Suppressor macrophage treated with lipopolysaccharide for 1 hour (primary cell): ENCODE results near the gene GSTT2.
A peak's percentile ranks its signal among the peaks of the same experiment; 100 is the strongest.
"Not testable (repeated sequence)": the region's sequence is repeated elsewhere in the genome, so short reads cannot be mapped to it uniquely, and the experiment has no call there.

Experiments used
- DNase-seq, 3 donors: peaks; one replicate each; pipeline ENCODE4 v3.0.0-alpha.2; 2020 to 2022

GSTT2 gene

DNA sequence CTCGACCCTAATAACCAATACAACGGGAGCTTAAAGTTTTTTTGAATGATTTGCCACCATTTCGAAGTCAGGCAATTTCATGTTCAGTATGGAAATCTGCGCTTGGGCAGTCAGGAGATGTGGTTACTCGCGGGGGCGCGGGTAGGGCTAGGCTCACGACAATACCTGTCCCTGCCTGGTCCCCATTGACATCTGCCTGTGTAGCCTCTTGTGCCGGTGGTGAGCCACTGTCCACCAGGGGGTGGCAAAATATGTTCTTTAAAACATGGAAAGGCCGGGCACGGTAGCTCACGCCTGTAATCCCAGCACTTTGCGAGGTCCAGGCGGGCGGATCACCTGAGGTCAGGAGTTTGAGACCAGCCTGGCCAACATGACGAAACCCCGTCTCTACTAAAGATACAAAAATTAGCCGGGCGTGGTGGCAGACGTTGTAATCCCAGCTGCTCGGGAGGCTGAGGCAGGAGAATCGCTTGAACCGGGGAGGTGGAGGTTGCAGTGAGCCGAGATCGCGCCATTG is 5.0 kb upstream of the GSTT2 start:
- not testable (repeated sequence) for DNase-seq

DNA sequence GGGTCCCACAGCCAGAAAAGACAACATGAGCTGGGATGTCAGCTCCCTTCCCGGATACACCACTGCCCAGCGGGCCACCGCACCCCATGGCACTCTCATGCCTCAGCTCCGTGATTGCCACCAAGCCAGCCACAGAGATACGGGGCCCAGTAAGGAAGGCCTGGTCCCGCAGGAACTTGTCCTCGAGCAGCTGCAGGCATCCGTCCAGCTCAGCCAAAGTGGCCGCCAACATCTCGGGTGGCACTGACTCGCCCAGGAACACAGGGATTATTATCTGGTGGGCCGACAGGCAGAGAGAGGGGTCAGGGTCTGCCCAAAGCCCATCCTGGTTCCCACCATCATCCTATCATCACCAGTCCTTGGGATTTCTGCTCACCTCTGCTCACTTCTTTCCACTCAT is 2.6 kb upstream of the GSTT2 start:
- DNase-seq: not testable (repeated sequence)

DNA sequence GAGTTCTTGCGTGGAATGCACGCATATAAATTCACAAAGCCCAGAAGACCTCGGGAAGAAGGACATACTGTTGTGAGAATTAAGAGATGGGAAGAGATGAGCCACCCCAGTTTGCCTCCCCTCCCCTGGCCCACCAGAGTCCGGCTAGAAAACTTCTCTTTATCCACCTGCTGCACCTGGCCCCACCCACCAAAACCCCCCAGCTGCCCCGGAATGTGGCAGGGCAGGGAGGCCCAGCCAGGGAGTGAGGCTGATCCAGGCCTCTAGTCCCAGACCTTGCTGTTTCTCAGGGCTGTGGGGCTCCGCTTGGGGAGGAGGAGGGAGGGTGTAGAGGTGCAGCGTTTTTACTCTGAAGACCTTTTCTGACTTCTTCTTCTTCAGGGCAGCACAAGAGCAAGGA is 633 bp downstream of the GSTT2 start:
- not testable (repeated sequence) for DNase-seq

DNA sequence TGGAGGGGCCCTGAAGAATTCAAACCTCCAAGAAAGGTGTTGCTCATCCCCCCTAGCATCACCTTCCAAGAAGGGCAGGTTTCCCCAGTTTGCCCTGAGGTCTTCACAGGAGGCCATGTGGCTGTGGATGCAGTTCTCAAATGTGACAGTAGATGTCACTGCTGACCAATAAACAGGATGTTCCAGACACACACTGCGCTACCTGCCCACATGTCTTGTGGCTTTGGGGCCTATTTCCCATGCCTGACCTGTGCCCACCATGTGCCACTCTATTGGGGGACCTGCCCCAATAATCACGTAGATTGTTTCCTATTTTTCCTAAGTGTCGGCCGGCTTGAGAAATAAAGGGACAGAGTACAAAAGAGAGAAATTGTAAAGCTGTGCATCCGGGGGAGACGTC is 4.5 kb downstream of the GSTT2 start:
- DNase-seq: peak in 2 of 3 donors; percentile 13 to 55

DNA sequence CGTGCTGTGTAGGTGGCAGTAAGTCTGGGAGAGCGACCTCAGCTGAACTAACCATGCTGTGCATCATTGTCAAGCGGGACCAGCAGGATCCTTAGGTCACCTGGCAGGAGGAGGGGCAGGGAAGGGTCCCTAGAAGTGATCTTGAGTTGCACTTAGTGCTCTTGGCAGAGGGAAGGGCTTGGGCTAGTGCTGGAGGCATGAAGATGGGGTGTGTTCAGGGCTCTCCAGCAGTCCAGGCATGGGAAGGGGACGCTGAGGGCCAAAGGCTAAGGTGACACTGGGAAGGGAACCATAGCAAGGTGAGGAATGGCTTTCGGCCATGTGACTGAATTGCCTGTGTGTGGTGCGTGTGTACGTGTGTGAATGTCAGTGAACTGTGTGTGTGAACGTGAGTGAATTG is 6.2 kb downstream of the GSTT2 start:
- DNase-seq: not testable (repeated sequence)

DNA sequence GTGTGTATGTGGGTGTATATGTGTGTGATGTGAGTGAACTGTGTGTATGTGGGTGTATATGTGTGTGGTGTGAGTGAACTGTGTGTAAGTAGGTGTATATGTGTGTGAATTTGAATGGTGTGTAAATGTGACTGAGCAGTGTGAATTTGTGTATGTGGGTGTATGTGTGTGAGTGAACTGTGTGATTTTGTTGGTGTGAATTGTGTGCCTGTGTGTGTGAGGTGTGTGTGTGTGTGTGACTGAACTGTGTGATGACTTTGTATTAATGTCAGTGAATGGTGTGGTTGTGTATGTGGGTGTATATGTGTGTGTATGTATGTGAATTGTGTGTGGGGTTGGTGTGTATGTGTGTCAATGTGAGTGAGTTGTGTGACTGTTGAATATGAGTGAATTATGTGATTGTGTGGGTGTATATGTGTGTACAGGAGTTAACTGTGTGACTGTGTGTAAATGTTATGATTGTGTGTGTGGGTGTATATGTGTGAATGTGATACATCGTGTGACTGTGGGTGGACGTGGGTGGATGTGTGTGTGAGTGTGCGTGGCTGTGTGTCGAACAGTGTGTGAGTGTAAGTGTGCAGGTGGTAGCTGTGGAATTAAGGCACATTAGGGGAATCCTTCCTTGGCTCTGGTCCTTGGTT is 6.7 kb downstream of the GSTT2 start:
- DNase-seq: not testable (repeated sequence)

DNA sequence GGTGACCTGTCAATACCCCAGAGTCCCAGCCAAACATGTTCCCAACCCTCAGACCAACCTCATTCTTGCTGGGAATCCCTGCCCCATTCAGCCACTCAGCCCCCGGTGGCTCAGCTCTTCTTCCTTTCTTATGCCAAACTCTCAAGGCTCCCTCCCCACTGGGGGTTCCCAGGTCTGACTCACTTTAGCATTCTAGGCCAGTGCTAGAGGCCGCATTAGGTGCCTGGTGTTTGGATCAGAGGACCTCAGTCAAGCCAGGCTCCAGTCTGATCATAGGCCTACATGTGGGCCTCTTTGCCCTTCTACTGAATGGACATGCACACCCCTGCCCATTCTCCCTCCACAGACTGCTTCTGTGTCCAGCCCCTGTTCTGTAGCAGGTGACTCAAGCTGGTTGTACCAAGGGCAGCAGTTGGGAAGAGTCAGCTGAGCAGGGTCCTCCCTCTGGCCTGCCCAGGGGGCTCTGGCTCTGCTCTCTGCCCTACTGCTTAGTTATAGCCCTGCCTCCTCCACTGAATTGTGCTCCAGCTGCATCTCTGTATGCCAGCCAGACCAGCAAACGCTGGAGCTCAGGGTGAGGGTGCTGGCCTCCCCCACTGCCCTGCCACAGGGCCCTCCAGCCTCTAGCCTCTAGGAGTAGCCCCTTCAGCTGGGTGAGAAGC is 9.8 kb downstream of the GSTT2 start:
- DNase-seq: peak; percentile 70 to 88 (median 77)

DNA sequence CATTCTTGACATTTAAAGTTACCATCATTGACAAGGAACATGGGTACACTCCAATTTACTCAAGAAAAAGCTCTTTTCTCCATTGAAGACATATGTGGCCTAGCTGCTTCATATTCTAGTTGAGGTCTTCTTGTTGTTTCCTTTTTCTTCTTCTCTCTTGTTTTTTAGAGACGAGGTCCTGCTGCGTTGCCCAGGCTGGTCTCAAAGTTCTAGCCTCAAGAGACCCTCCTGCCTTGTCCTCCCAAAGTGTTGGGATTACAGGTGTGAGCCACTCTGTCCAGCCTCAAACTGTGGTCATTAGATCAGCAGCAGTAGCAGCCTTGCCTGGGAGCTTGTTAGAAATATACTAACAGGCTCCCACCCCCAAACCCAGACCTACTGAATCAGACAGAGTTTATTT is 13.1 kb downstream of the GSTT2 start:
- DNase-seq: not testable (repeated sequence)

DNA sequence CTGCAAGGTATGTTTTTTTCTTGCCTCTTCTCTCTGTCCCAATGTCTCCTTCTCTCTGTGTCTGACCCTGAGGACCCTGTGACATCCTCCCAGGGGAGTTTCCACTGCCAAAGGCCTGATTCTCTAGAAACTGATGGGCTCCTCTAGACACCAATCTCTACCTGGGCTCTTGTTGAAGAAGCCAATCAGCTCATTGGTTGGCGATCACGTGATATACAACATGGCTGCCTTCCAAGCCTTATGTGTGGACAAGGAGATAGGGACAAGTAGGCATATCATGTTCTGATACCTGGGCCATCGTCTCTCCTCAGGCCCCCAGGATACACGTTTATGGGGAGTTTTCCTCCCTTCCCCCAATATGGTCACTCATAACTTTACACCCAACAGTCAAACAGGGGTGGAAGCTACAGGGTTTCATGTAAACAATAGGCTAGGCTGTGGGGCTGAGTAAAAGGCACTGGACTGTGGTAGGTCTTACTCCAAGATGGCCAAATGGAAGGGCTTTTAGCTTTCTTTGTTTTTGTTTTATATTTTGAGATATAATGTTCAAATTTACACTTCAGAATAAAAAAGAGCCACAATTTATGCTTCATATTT is 13.7 kb downstream of the GSTT2 start:
- DNase-seq: not testable (repeated sequence)

DNA sequence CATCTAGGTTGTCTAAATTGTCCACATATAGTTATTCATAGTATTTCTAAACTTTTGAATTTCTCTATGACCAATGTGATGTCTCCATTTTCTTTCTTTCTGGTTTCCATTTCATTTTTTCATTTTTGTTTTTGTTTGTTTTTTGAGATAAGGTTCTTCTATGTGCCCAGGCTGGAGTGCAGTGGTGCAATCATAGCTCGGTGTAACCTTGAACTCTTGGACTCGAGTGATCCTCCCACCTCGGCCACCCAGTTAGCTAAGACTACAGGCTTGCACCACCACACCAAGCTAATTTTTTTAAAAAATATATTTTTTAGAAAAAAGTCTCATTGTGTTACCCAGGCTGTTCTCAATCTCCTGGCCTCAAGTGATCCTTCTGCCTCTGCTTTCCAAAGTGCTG is 17.2 kb downstream of the GSTT2 start:
- no peak for DNase-seq

DNA sequence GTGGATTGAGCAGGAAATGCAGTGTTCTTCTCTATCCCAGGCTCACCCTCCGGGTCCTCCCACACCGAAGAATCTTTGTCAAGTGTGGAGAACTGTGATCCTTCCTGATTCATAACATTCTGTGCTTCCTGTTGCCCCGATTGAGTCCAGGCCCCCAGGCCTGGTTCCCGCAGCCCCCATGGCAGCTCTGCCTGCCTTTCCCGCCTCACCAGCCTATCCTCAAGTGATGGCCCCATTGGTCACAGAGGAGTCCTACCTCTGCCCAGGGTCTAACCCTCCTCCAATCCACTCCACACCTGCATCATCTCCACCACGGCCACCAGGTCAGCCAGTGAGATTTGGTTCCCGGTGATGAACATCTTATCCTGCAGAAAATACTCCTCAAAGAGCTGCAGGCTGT is 19.8 kb downstream of the GSTT2 start:
- DNase-seq: not testable (repeated sequence)

DNA sequence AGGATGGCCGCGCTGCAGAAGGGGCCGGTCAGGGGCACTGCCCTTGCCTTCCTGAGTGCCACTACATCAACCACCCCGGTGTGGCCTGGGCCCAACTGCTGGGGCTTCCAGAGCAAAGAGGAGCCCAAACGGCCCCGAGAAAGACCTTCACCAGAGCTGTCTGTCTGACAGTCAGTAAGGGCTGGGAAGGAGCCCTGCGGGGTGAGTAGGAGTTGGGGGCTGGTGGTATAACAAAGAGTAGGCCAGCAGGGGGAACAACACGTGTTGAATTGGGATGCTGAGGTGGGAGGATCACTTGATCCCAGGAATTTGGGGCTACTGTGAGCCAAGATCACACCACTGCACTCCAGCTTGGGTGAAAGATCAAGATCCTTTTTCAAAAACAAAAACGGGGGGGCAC is 21.4 kb downstream of the GSTT2 start:
- DNase-seq: no peak

DNA sequence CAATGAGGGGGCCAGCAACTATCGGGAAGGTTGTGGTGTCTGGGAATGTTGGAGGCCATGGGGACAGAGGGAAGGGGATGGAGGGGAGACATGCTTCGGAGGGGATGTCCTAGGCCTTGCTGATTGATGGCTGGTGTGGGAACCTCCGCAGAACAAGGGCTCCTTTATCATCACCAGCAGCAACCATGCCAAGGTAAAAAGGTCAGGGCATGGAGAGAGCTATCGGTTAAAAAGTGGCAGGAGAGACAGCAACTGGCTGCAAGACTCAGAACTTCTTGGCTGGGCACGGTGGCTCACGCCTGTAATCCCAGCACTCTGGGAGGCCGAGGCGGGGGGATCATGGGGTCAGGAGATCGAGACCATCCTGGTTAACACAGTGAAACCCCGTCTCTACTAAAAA is 22.3 kb downstream of the GSTT2 start:
- no peak for DNase-seq

DNA sequence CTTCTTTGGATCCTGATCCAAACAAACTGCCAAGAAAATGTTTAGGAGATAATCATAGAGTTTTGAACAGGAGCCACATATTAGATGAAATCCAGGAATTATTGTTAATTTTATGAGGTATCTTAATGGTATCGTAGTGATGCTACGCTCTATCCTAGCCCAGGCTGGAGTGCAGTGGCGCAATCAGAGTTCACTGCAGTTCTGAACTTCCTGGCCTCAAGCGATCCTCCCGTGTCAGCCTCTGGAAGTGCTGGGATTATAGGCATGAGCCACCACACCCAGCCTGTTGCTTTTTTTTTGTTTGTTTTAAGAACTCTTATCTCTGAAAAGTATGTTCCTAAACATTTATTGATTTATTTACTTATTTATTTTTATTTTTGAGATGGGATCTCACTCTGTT is 22.9 kb downstream of the GSTT2 start:
- DNase-seq: no peak

DNA sequence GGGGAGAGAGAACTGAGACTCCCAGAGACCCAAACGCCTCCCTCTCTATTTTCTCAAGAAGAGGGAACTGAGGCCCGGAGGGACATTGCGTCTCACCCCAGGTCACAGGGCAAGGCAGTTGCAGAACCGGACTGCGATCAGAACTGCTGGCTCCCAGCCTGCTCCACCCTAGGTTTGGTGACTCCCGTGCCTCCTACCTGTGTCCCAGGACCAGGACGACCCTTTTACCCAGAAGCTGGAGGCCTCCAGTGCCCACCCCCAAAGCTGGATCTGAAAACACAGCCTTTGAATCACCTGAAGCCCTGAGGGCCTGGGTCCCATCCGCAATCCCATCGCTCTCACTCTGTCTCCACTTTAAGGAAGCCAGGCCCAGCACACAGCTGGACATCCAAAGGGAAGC is 24.0 kb downstream of the GSTT2 start:
- no peak for DNase-seq

DNA sequence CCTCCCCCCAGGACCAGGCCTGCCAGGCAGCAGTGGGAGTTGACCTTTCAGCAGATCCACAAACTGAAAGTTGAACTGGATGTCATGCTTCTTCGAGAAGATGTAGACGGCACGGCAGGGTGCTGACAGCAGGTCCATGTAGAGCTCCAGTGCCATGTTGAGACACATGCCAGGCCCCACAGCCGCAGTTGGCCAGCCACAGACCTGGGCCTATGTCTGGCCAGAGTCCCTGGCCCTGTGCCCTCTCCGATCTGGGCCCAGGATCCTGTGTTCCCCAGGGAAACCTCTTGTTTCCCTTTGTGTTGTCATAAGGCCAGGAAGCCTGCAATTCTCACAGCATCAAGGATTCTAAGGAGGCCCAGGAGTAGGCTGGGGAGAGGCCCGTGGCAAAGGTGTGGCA is 25.3 kb downstream of the GSTT2 start, which contains the start of gene GSTT4:
TSS of gene GSTT4 (minus strand) at position 253 of the 400 bp plus-strand sequence. CDS start at position 156, 97 bp downstream.
- DNase-seq: no peak

DNA sequence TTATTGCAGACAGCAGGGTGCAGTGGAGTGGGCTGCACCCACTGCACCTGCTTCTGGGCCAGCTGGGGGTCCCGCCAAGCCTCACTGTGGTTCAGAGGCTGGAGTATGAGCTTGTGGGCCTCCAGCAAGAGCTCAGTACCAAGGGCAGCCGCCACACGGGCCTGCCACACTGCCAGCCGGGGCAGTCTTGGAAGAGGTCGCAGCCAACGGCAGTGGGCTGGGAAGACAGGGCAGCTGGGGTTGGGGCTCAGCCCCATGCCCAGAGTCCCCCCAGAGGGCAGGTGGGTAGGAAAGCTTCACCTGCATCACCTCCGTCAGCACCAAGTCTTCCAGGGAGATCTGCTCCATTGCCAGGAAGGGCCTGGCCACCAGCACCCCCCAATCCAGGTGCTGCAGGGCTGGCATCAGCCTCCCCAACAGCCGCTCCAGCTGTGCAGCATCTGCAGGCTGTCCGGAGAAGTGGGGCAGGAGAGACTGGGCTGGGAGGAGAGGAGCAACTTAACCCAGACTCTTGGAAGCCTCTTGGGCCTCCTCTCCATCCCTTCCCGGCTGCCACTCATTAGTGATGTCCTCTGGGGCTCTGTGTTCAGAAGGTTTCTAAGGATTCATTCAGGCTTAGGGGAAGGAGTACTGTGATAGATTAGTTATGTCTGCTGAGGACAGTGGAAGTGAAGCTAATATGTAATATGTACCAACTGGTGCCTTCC is 26.4 kb downstream of the GSTT2 start:
- no peak for DNase-seq

DNA sequence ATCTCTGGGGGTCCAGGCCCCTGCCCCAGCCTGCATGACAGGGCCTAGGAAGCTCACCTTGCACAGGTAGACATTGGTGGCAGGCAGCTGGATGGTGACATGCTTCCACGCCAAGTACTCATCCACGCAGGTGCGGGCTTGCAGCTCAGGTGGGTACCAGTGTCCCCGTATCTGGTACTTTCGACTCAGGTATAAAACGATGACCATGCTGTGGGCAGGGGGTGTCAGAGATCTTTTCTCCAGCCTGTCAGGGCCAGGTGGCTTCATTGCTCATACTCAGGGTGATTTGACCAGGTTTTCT is 26.9 kb downstream of the GSTT2 start:
- DNase-seq: no peak

DNA sequence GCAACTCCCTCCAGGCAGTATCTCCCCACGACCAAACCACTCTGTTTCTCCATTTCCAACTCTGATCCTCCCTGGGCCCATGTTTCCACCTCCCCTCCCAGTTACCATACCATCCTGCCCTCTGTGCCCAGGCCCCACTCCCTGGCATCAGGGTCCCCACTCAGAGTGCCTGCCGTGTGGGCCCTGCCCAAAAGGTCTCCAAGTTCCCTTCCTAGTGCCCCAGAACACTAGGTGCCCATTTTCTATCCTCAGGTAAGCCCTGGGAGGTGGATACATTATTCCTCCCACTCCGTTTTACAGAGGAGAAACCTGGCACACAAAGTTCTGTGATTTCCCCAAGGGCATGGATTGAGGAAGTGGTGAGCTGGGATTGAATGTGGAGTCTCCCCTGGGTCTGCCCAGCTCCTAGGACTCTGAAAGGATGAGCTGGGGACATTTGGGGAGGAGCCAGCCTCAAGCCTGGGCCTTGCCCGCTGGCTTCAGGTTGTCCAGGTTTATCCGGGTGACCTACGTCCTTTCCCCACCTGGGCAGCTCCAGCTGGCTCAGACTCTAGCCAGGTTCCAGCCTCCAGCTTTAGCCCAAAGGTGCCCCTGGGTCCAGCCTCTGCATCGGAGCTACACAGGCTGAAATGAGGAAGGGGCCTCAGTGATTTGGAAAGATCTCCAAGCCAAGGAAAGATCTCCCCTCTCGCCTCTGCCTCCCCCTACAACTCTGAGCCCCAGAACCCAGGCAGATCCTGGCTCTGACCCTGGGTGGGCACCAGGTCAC is 27.5 kb downstream of the GSTT2 start:
- peak; percentile 32 to 62 (median 49) for DNase-seq

DNA sequence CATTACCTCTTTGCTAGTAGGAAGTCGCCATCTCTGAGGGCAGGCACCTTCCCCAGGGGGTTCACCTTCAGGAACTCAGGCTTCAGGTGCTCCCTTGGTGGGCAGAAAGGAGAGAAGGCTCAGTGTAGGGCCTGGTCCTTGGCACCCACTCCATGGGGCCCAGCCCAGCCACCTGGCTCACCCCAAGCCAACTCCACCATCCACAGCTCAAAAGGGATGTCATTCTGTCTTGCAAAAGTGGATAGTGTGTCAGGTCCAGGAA is 28.0 kb downstream of the GSTT2 start:
- no peak for DNase-seq

DNA sequence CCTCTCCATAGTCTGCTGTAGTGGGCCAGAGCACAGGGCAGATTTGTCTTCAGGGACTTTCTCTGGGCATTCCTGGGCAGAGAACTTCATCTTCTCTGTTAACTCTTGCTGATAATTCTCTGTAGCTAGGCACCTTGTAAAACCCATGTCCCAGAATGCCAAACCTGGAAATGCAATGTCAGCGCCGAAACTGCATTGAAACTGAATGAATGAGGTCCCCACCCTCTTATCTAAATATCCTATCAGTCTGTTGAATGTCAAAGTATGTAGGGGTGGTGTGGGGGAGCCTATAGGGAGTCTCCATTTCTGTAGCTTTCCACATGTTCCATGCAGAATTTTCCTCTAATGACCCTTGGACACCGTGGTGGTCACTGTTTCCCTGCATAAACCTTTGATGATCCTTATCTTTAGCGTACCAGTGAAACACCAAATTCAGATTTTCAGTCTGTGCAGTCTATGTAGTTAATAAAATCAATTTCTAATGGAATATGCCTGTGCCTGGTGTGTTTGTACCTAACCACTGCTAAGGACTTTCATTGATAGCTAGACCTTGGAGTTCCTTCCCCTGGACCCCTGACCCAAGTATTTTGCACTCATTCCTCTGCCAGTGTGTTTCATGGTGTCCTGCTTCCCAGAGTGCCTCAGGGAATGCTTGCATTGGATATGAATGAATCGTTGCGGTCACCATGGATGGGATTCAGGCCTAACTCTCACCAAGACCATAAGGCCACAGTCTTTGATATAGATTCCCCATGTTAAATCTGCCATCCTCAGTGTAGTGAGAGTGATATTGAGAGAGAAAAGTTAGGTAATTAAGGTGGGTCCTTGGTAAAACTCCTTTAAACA is 28.7 kb downstream of the GSTT2 start:
- DNase-seq: no peak
